Breast epithelium (tissue), 4 donors: Measurements from ENCODE around the gene MID2. TPM values are rescaled to one million over a fixed set of nuclear protein-coding genes. Genes with fewer than 3 reads are reported as not detected.

Source experiments
- DNase-seq, 2 donors: peaks; one replicate each; pipeline ENCODE4 v3.0.0-alpha.2; 2019; ENCODE audit warnings: low spot score in 2 of 2
- H3K27ac ChIP-seq, 2 donors: fragments of 200-600 bp; sonication (generic) in 1 of 2; one replicate each; pipeline ENCODE4 v1.5.1; 2016 to 2019; ENCODE audit warnings: mild to moderate bottlenecking in 1 of 2
- H3K27me3 ChIP-seq, 2 donors: fragments of 200-600 bp; sonication (generic) in 1 of 2; one replicate each; pipeline versions ENCODE4 v1.5.1 to v1.6.0; 2017 to 2019; ENCODE audit warnings: control low read depth in 1 of 2, mild to moderate bottlenecking in 1 of 2
- H3K36me3 ChIP-seq: fragments of 200-600 bp; one replicate; pipeline ENCODE4 v1.5.1; 2019
- H3K4me1 ChIP-seq, 2 donors: fragments of 200-600 bp; sonication (generic); one replicate each; pipeline ENCODE4 v1.5.1; 2016 to 2019; ENCODE audit warnings: control low read depth in 1 of 2
- H3K4me3 ChIP-seq, 3 donors: fragments of 200-600 bp; sonication (generic); 1 replicate in 2 of 3; 2 replicates in 1 of 3; pipeline ENCODE4 v1.5.1; 2016 to 2019; ENCODE audit warnings: mild to moderate bottlenecking in 3 of 3, moderate library complexity in 2 of 3
- H3K9me3 ChIP-seq, 2 donors: fragments of 200-600 bp; sonication (generic) in 1 of 2; one replicate each; pipeline ENCODE4 v1.5.1; 2016 to 2019; ENCODE audit warnings: control low read depth in 1 of 2
- POLR2A ChIP-seq: fragments of 450-650 bp; IDR thresholded peaks from one replicate; pipeline ENCODE4 v1.6.1; 2016; ENCODE audit warnings: antibody characterized with exemption, mild to moderate bottlenecking, moderate library complexity
- POLR2AphosphoS5 ChIP-seq, 3 donors: sonication (generic); formaldehyde crosslinking; IDR thresholded peaks; one replicate each; pipeline ENCODE4 v1.6.1; 2017; ENCODE audit warnings: antibody characterized with exemption in 3 of 3
- intact Hi-C: fragments of 100-400 bp; cut with DNase I; formaldehyde crosslinking; loops from one replicate; pipeline ENCODE4 v1.15.1; 2023; ENCODE audit warnings: low total_unique reads
- total RNA-seq, 3 donors: library from RNA; depleted of rRNA; stranded (reverse); fragments of >200 nt; gene quantifications; one replicate each; pipeline ENCODE4 v1.1.0, GENCODE V29; 2016
- TF ChIP-seq, protein P1 (sequence below), 3 donors: fragments of 450-650 bp; IDR thresholded peaks; one replicate each; pipeline ENCODE4 v1.5.1; 2016 to 2017; ENCODE audit warnings: antibody characterized with exemption in 3 of 3, mild to moderate bottlenecking in 3 of 3, moderate library complexity in 3 of 3

MID2 gene
- total RNA-seq, 3 donors from 2014 or later: 28.2 to 32.3 (median 28.5) TPM

DNA sequence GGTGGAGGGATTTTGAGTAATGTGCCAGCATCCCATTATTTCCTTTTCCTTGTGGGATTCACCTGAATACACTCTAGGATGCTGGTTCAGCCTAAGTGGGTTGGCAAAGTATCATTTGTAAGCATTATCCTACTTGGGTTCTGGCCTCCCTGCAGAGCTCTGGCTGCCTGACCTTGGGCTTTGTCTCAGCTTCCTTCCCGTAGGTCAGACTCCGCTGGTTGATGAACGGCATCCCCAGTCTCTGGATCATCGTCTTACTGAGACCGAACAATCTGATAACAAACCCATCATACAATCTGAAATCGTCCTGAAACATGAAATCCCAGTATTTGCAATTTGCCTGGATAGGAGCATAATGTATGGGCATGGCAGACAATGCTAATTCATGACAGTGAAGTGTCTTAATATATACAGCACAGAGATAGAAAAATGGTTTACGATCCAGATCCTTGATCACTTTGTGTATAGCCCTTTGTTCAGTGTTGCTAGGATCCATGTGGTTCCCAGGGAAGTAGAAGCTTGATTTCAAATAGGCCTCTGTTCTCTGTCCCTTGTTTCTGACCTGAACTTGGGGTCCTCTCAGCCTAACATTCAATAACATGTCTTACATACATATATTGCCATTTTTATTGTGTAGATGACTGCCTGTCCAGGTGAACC is 5.5 kb downstream of the MID2 start:
- intact Hi-C loops: no loop called here
- DNase-seq: no peak
- Histone ChIP-seq H3K9me3 (no peaks in the 10 kb centered on the region), H3K4me3 (no peak overlapping the region), H3K27me3 (peaks cover 0 to 28% of the 10 kb centered on the region in 2 donors), H3K36me3 (no peaks in the 10 kb centered on the region), H3K4me1 (peaks cover 0 to 4% of the 10 kb centered on the region in 2 donors), H3K27ac (no peak overlapping the region)
- no peak for TF ChIP-seq POLR2AphosphoS5 (IDR thresholded peaks at IDR 0.05)
- TF ChIP-seq, protein P1, sequence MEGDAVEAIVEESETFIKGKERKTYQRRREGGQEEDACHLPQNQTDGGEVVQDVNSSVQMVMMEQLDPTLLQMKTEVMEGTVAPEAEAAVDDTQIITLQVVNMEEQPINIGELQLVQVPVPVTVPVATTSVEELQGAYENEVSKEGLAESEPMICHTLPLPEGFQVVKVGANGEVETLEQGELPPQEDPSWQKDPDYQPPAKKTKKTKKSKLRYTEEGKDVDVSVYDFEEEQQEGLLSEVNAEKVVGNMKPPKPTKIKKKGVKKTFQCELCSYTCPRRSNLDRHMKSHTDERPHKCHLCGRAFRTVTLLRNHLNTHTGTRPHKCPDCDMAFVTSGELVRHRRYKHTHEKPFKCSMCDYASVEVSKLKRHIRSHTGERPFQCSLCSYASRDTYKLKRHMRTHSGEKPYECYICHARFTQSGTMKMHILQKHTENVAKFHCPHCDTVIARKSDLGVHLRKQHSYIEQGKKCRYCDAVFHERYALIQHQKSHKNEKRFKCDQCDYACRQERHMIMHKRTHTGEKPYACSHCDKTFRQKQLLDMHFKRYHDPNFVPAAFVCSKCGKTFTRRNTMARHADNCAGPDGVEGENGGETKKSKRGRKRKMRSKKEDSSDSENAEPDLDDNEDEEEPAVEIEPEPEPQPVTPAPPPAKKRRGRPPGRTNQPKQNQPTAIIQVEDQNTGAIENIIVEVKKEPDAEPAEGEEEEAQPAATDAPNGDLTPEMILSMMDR (IDR thresholded peaks at IDR 0.05): no peak
- TF ChIP-seq POLR2A: no peak

DNA sequence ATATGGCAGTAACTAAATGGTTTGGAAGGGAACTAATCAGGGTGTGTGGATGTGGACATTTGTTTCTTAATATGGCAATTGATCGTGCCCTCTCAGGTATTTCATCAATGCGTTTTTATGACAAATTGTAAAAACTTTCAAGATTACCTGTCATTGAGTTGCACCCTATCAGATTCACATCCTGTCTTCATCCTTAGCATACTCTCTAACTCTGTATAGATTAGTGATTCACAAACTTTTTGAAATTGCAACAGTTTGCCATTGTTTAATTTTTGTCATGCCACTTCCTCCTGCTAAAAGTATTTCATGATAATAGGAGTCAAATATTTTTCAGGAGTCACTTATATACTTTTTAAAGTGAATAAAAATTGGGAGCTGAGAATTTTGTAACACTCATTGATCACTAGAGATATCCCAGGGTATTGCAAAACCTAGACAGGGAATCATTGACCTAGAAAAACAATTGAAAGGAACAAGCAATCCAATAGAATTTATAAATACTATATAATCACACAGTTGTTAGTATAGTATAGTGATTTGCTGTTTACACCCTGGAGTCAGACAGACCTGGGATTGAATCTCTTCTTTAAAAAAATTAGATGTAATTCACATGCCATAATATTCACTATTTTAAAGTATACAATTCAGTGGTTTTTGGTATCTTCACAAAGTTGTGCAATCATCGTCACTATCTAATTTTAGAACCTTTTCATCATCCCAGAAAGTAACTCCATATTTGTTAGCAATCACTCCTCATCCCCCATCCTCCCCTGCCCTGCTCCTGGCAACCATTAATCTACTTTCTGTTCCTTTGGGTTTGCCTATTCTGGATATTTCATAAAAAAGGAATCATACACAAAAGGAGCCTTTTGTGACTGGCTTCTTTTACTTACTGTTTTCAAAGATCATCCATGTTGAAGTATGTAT is 8.9 kb downstream of the MID2 start:
- DNase-seq: no peak
- H3K36me3 ChIP-seq: no peaks in the 10 kb centered on the region
- no peak for TF ChIP-seq POLR2AphosphoS5 (IDR thresholded peaks at IDR 0.05)
- no peak for TF ChIP-seq POLR2A
- TF ChIP-seq, protein P1 (IDR thresholded peaks at IDR 0.05): no peak
- no peak overlapping the region for H3K27ac ChIP-seq
- no peaks in the 10 kb centered on the region for H3K9me3 ChIP-seq
- H3K4me3 ChIP-seq: no peak overlapping the region
- H3K4me1 ChIP-seq: peaks cover 0 to 4% of the 10 kb centered on the region in 2 donors
- peaks cover 0 to 32% of the 10 kb centered on the region in 2 donors for H3K27me3 ChIP-seq
- intact Hi-C loops: no loop called here

DNA sequence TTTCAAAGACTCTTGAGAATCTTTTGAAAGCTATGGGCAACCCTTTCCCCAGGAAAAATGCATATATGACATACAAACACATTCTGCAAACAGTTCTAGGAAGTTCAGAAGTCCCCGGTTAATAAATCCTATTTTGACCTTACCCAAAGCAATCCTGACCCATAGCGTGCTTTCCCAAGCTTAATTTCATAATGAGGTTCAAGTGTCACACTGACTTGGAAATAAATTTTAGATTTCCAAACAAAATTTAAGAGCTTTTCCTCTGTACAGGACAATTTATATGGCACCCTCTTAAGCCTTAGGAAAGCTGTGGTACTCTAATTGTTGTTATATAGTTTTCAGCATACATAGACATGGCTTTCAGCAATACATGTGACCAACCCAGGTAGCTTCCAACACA is 11.3 kb downstream of the MID2 start:
- H3K27ac ChIP-seq: no peak overlapping the region
- no peaks in the 10 kb centered on the region for H3K4me1 ChIP-seq
- no peak for TF ChIP-seq POLR2AphosphoS5 (IDR thresholded peaks at IDR 0.05)
- no peak for TF ChIP-seq POLR2A
- TF ChIP-seq, protein P1 (IDR thresholded peaks at IDR 0.05): no peak
- DNase-seq: no peak
- intact Hi-C loops: no loop called here
- no peaks in the 10 kb centered on the region for H3K36me3 ChIP-seq
- H3K4me3 ChIP-seq: no peak overlapping the region
- H3K9me3 ChIP-seq: no peaks in the 10 kb centered on the region
- H3K27me3 ChIP-seq: peaks cover 0 to 46% of the 10 kb centered on the region in 2 donors

DNA sequence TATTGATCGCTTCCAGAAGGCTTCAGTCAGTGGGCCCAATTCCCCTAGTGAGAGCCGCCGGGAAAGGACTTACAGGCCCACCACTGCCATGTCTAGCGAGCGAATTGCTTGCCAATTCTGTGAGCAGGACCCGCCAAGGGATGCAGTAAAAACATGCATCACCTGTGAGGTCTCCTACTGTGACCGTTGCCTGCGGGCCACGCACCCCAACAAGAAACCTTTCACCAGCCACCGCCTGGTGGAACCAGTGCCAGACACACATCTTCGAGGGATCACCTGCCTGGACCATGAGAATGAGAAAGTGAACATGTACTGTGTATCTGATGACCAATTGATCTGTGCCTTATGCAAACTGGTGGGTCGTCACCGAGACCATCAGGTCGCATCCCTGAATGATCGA is 15.3 kb downstream of the MID2 start:
- no peak for DNase-seq
- Histone ChIP-seq H3K4me1 (no peaks in the 10 kb centered on the region), H3K36me3 (no peaks in the 10 kb centered on the region), H3K4me3 (no peak overlapping the region), H3K9me3 (no peaks in the 10 kb centered on the region), H3K27ac (no peak overlapping the region), H3K27me3 (peaks cover 0 to 38% of the 10 kb centered on the region in 2 donors)
- TF ChIP-seq, protein P1 (IDR thresholded peaks at IDR 0.05): no peak
- TF ChIP-seq POLR2AphosphoS5 (IDR thresholded peaks at IDR 0.05) (no peak), POLR2A (no peak)
- intact Hi-C loops: no loop called here
